ENCODE results near the gene C20orf173. TPM values are rescaled to one million over a fixed set of nuclear protein-coding genes. Genes with fewer than 3 reads are reported as not detected.

C20orf173 gene
- total RNA-seq, 1 experiment from 2014 or later, result not detected

DNA sequence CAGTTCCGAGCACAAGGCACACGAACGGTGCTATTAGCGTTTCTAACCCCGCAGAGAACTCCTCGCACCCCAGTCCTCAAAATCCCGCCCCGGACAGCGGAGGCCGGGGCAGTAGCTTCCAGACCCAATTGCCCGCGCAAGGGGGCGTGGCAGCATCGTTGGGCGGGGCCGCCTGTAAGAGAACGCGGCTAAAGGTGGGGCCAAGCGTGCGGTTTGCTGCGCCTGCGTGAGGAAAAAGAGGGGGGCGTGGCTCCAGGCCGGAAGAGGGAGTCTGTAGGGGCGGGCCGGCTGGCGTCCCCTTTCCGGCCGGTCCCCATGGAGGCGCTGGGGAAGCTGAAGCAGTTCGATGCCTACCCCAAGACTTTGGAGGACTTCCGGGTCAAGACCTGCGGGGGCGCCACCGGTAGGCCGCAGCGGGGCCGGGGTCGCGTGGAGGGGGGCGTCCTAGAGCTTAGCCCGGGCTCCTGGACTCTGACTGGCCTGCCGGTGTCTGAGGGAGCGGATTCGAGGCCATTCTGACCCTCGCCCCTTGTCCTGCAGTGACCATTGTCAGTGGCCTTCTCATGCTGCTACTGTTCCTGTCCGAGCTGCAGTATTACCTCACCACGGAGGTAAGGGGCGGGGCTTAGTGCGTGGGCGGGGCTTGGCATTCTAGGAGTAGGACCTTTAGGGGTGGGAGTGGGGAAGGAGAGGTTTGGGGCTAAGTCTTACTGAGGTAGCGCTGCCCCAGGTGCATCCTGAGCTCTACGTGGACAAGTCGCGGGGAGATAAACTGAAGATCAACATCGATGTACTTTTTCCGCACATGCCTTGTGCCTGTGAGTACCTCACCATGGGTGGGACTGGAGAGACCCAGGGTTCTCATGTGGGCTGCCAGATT is 12.6 kb upstream of the C20orf173 start, which contains the start of gene ERGIC3 (continued):
- TF ChIP-seq ZNF425 (CRISPR knock-in tag; conservative IDR thresholded peaks at IDR 0.05), result no peak
- no peak for TF ChIP-seq ATF2 (CRISPR knock-in tag; IDR thresholded peaks at IDR 0.05; ENCODE audit: borderline replicate concordance, low read depth)
- TF ChIP-seq SOX15 (CRISPR knock-in tag; IDR thresholded peaks at IDR 0.05), result no peak
- TF ChIP-seq ZNF396 (CRISPR knock-in tag; IDR thresholded peaks at IDR 0.05; ENCODE audit: borderline replicate concordance), result no peak
- 0 out of 2 replicates have a peak, but pooled peaks have one; percentile 87 for TF ChIP-seq KAT7 (CRISPR knock-in tag; IDR thresholded peaks at IDR 0.05; ENCODE audit: borderline replicate concordance)

DNA sequence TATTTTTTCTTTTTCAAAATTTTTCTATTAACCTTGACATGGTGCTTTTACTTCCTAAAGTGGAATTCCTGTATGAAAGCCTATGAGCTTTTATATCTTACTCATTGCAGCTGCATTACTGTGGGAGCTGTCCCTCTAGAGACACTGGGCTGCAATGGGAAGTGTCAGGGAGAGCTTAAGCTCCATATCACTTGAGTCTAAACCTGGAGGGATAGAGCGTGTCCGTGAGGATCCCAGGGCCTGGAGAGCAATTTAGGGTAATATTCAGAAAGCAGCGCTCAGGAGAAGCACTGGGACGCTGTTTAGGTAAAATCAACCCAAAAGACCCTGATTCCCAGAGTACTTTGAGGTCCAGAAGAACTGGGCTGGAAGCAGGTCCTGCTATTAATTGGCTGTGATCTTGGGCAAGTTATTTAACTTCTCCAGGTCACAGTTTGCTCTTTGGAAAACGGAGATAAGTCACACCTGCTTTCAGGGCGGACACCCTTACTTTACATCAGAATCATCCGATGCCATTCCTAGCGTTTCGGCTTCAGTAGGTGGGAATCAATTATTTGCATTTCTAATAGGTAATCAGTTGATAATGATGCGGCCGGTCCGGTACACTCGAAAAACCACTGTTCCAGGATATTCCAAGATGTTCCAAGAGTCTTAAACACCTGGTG is 11.8 kb upstream of the C20orf173 start:
- Mint-ChIP-seq H3K27me3 (ENCODE audit: low read depth) (no peaks in the 10 kb centered on the region; the same call in none of the 2 replicates), H3K36me3 (peaks cover 10% of the 10 kb centered on the region), H3K4me3 (peak overlapping the region; percentile 83), H3K4me1 (peaks cover 16% of the 10 kb centered on the region), H3K27ac (peak overlapping the region; percentile 88), H3K9me3 (no peaks in the 10 kb centered on the region)
- no peak for ATAC-seq
- no peak for DNase-seq (ENCODE audit: low spot score)
- POLR2A ChIA-PET, result interaction anchor here (0.8 to 1.9 kb wide), 9 partner anchors 18 to 413 kb away, joined by 3 to 15 read pairs (median 5); partner anchors contain the start of genes CEP250, CPNE1, NFS1 and RBM12
- CTCF ChIA-PET, result interaction anchor here (0.8 to 4.3 kb wide), 14 partner anchors 24 to 413 kb away, joined by 3 to 41 read pairs (median 6); partner anchors contain the start of genes CEP250, RBM39, SCAND1 and SPAG4
- TF ChIP-seq TEAD4 (CRISPR knock-in tag; IDR thresholded peaks at IDR 0.05), result no peak
- TF ChIP-seq, protein P1, sequence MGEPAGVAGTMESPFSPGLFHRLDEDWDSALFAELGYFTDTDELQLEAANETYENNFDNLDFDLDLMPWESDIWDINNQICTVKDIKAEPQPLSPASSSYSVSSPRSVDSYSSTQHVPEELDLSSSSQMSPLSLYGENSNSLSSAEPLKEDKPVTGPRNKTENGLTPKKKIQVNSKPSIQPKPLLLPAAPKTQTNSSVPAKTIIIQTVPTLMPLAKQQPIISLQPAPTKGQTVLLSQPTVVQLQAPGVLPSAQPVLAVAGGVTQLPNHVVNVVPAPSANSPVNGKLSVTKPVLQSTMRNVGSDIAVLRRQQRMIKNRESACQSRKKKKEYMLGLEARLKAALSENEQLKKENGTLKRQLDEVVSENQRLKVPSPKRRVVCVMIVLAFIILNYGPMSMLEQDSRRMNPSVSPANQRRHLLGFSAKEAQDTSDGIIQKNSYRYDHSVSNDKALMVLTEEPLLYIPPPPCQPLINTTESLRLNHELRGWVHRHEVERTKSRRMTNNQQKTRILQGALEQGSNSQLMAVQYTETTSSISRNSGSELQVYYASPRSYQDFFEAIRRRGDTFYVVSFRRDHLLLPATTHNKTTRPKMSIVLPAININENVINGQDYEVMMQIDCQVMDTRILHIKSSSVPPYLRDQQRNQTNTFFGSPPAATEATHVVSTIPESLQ (CRISPR knock-in tag; IDR thresholded peaks at IDR 0.05), result no peak
- no peak for TF ChIP-seq ZMAT4 (CRISPR knock-in tag; IDR thresholded peaks at IDR 0.05)
- TF ChIP-seq ATF1 (CRISPR knock-in tag; IDR thresholded peaks at IDR 0.05), result no peak
- no peak for TF ChIP-seq ZNF532 (CRISPR knock-in tag; IDR thresholded peaks at IDR 0.05; ENCODE audit: borderline replicate concordance)
- no peak for TF ChIP-seq ERG (CRISPR knock-in tag; IDR thresholded peaks at IDR 0.05)
- TF ChIP-seq SMAD4 (CRISPR knock-in tag; IDR thresholded peaks at IDR 0.05), result no peak
- TF ChIP-seq ZBTB43 (CRISPR knock-in tag; IDR thresholded peaks at IDR 0.05), result no peak
- TF ChIP-seq ZNF425 (CRISPR knock-in tag; conservative IDR thresholded peaks at IDR 0.05), result no peak
